ENCODE data around the gene CCDC57. TPM values are rescaled to one million over a fixed set of nuclear protein-coding genes. Genes with fewer than 3 reads are reported as not detected.
A peak's percentile ranks its signal among the peaks of the same experiment; 100 is the strongest.

CCDC57 gene
- total and polyA plus RNA-seq, 8 donors: 43.9 to 166 (median 75.4) TPM

GRCh38 chr17:82103553-82104451, 108.8 kb downstream of the CCDC57 start:
- peak; percentile 89 to 90 for DNase-seq
- peaks cover 77 to 94% (median 85%) of the 10 kb centered on the region in 4 donors for H3K4me1 ChIP-seq
- intact Hi-C loops (cut with DNase I; ENCODE audit: low total_unique reads): no loop called here

GRCh38 chr17:82101767-82102679, 110.6 kb downstream of the CCDC57 start:
- 53 to 66% (median 54%) methylated on average over 17 to 18 of the region's 18 CpGs for WGBS, 5 donors
- no peaks in the 10 kb centered on the region for H3K9me3 ChIP-seq
- DNase-seq: peak in 1 of 2 donors; percentile 73
- H3K4me1 ChIP-seq: peaks cover 72 to 88% (median 85%) of the 10 kb centered on the region in 4 donors
- peak in 1 of 3 donors; percentile 31 for TF ChIP-seq POLR2AphosphoS5 (IDR thresholded peaks at IDR 0.05)
- no peak for TF ChIP-seq POLR2A (IDR thresholded peaks at IDR 0.05)
- no peak for TF ChIP-seq EP300 (IDR thresholded peaks at IDR 0.05)
- H3K36me3 ChIP-seq: no peaks in the 10 kb centered on the region
- H3K4me3 ChIP-seq: no peak overlapping the region
- peak overlapping the region; percentile 65 to 98 (median 91) for H3K27ac ChIP-seq
- H3K27me3 ChIP-seq: no peaks in the 10 kb centered on the region
- intact Hi-C loops (cut with DNase I; ENCODE audit: low total_unique reads): no loop called here

More at GRCh38 chr17:82103553-82104451, 108.8 kb downstream of the CCDC57 start:
- TF ChIP-seq POLR2A (IDR thresholded peaks at IDR 0.05): no peak
- TF ChIP-seq POLR2AphosphoS5 (IDR thresholded peaks at IDR 0.05): peak in 2 of 3 donors; percentile 27 to 67
- TF ChIP-seq CTCF (IDR thresholded peaks at IDR 0.05): no peak
- Histone ChIP-seq H3K36me3 (peaks cover 0 to 6% (median 0%) of the 10 kb centered on the region in 4 donors), H3K9me3 (no peaks in the 10 kb centered on the region), H3K4me3 (no peak overlapping the region), H3K27me3 (no peaks in the 10 kb centered on the region), H3K27ac (peak overlapping the region; percentile 81 to 98 (median 91))
- WGBS, 5 donors: 27 to 60% (median 28%) methylated on average over 1 to 24 of the region's 24 CpGs

- DNase-seq: no peak
- intact Hi-C loops (cut with DNase I; ENCODE audit: low total_unique reads): no loop called here
- no peak for TF ChIP-seq POLR2AphosphoS5 (IDR thresholded peaks at IDR 0.05)
- no peak for TF ChIP-seq POLR2A (IDR thresholded peaks at IDR 0.05)
- no peak for TF ChIP-seq EP300 (IDR thresholded peaks at IDR 0.05)
- TF ChIP-seq CTCF (IDR thresholded peaks at IDR 0.05): no peak
- H3K27me3 ChIP-seq: no peaks in the 10 kb centered on the region
- no peaks in the 10 kb centered on the region for H3K9me3 ChIP-seq
- H3K27ac ChIP-seq: peak overlapping the region; percentile 65 to 98 (median 91)
- 26 to 52% (median 37%) methylated on average over 6 to 10 of the region's 10 CpGs for WGBS, 5 donors
- no peak overlapping the region for H3K4me3 ChIP-seq
- H3K36me3 ChIP-seq: peaks cover 0 to 1% (median under 1%) of the 10 kb centered on the region in 4 donors
- peaks cover 72 to 88% (median 85%) of the 10 kb centered on the region in 4 donors for H3K4me1 ChIP-seq
These were observed 111.3 kb downstream of the CCDC57 start for GRCh38 chr17:82101301-82101715.

- no peaks in the 10 kb centered on the region for H3K9me3 ChIP-seq
- DNase-seq: no peak
- H3K27ac ChIP-seq: peak overlapping the region; percentile 91 to 99 (median 97)
- H3K4me3 ChIP-seq: no peak overlapping the region
- intact Hi-C loops (cut with DNase I; ENCODE audit: low total_unique reads): no loop called here
- TF ChIP-seq CTCF (IDR thresholded peaks at IDR 0.05) (no peak), EP300 (IDR thresholded peaks at IDR 0.05) (no peak), POLR2AphosphoS5 (IDR thresholded peaks at IDR 0.05) (no peak), POLR2A (IDR thresholded peaks at IDR 0.05) (no peak)
- H3K36me3 ChIP-seq: peaks cover 3 to 7% (median 6%) of the 10 kb centered on the region in 4 donors
- 83 to 88% (median 87%) methylated on average over 27 to 35 of the region's 35 CpGs for WGBS, 5 donors
- peaks cover 69 to 88% (median 85%) of the 10 kb centered on the region in 4 donors for H3K4me1 ChIP-seq
- H3K27me3 ChIP-seq: no peaks in the 10 kb centered on the region
These were observed 111.9 kb downstream of the CCDC57 start for GRCh38 chr17:82100502-82101298.

All from stomach (tissue), 9 donors.